HG02870 (cell line): Measurements from ENCODE around the gene ROR2.
"Not testable (repeated sequence)": the region's sequence is repeated elsewhere in the genome, so short reads cannot be mapped to it uniquely, and the experiment has no call there.

Experiments
- ATAC-seq: cut with Tn5 transposase; IDR thresholded peaks from one replicate; pipeline ENCODE4 v1.9.1; 2021; ENCODE audit warnings: mild to moderate bottlenecking, moderate library complexity; ENCODE audit not compliant: unreplicated experiment

ROR2 gene

DNA sequence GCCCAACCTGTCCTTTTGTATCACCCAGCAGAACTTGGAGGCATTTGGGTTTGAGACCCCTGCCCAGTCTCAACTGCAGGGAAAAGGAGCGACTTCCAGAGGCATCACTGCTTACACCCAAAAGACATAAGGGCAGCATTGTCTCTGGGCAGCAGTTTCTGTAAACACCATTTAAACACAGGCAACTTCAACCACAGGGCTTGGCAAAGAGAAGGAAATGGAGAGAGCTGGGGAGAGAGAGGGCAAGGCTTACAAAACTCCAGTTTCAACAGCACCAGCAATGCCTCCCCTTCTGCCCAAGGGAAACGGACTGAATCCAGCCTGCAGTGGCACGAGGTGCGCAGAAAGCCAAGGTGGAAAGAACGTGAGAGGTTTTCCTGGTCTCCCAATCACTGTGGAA, 147.6 kb downstream of the ROR2 start:
- ATAC-seq: no peak

DNA sequence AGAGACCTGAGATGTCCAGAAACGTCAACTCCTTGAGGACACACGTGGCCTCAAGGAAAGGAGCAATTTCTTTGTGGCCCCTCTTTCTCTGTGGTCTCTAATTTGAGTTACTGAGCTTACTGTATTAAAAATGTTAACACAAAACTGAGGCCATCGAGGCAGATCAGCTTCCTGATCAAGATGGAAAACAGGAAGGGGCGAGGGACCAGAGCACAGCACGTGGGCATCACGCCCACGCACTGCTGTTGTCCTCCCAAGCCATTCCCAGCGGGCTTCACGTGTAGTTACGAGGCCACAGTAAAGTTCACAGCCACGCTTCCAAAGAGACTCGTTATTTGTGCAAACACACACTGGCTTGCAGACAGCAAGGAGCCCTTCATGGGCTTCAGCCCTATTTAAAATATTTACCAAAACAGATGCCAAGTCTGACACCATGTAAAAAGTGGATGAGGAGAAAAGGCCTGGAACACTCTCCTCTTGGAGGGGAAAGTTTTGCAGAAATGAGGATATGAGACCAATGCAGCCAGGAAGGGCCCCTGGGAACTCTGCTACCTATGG, 149.5 kb downstream of the ROR2 start:
- ATAC-seq: no peak

DNA sequence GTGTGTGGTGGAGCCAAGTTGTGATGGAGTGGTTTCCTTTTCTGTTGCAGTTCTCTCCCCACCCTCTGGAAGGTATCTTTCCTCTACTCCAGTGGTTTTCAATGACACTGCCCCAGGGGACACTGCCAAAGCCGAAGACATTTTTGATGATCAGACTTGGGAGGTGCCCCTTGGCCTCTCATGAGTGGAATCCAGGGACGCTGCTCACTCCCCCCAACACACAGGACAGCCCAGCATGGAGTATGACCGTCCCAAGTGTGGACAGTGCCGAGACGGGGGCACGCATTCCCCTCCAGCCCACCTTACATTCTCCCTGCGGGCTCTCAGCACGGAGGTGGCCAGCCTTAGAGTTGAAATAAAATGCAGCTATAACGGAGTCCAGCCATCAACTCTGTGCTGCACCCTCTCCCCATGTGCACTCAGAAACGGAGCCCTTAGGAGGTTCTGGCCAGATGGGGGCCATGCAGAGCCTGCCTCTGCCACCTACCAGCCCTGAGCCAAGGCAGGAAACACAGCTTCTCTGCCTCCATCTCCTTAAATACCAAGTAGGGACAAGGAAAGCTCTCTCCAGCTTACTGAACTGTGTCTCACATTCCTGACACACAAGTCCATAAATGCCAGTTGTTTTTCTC, 150.8 kb downstream of the ROR2 start:
- ATAC-seq: no peak

DNA sequence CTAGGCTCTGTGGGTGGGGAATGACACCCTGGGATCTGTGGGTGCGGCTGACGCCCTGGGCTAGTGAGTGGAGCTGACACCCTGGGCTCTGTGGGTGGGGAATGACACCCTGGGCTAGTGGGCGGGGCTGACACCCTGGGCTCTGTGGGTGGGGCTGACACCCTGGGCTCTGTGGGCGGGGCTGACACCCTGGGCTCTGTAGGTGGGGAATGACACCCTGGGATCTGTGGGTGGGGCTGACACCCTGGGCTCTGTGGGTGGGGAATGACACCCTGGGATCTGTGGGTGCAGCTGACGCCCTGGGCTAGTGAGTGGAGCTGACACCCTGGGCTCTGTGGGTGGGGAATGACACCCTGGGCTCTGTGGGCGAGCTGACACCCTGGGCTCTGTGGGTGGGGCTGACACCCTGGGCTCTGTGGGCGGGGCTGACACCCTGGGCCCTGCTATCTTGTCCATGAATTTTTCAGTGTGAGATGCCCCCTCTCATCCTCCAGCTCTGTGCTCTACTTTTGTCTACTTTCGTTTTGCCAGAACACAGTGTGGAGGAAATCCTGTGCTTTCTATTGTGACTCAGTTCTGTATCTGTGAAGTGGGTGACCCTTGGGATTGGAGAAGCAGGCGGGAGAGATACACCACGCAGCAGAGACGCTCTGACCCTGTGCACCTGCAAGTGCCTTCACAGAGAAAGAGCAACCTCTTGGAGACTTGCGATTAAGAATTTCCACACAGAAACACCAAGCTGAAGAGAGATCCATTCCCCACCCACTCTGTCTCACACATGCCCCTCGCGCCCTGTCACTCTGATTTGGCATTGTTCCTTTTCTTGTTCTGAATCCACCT, 151.5 kb downstream of the ROR2 start:
- ATAC-seq: not testable (repeated sequence)

GRCh38 chr9:91797517-91797916, 152.5 kb downstream of the ROR2 start:
- ATAC-seq: not testable (repeated sequence)

- ATAC-seq: not testable (repeated sequence)
Observed at GRCh38 chr9:91796516-91796915, 153.5 kb downstream of the ROR2 start.

DNA sequence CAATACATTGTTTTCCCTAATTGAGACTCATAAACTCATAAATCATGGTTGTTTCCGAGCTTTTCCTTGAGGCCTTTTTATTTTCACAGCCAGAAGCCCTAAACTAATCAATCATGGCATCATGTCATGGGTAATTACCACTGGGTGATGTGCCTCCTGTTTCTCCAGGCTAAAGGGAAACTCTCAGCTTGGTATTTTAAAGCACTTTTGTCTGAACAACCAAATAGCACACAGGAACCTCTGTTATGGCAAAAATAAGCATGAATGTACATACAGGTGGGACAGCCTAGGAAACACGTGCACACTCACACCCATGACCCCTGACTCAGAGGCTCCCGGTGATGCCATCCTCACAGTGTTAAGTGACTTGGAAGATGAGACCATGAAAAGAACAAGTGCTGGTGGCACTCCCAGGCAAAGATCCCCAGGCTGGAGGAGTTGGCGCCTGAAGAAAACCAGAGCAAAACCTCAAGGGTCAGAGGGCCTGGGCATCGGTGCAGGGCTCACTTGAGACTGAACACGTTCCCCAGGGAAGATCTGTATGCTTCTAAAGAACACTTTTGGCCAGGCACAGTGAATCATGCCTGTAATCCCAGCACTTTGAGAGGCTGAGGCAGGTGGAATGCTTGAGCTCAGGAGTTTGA, 154.3 kb downstream of the ROR2 start:
- no peak for ATAC-seq

DNA sequence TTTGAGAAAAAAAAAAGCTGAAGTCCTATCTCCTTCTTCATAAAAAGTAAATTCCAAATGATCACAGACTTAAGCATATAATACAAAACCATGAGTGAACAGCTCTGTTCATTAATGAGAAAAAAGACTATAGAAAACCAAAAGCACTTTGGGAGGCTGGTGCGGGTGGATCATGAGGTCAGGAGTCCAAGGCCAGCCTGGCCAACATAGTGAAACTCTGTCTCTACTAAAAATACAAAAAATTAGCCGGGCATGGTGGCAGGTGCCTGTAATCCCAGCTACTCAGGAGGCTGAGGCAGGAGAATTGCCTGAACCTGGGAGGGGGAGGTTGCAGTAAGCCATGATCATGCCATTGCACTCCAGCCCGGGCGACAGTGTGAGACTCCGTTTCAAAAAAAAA, 156.7 kb downstream of the ROR2 start:
- not testable (repeated sequence) for ATAC-seq

DNA sequence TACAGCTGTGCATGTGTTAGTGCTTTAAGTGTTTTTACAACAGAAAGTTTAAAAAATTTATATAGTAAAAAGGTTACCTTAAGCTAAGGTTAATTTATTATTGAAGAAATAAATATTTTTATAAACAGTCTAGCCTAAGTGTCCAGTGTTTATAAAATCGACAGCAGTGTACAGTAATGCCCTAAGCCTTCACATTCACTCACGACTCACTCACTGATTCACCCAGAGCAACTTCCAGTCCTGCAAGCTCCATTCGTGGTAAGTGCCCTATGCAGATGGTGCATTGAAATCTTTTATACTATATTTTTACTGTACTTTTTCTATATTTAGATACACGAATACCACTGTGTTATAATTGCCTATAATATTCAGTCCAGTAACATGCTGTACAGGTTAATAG, 159.1 kb downstream of the ROR2 start:
- no peak for ATAC-seq

DNA sequence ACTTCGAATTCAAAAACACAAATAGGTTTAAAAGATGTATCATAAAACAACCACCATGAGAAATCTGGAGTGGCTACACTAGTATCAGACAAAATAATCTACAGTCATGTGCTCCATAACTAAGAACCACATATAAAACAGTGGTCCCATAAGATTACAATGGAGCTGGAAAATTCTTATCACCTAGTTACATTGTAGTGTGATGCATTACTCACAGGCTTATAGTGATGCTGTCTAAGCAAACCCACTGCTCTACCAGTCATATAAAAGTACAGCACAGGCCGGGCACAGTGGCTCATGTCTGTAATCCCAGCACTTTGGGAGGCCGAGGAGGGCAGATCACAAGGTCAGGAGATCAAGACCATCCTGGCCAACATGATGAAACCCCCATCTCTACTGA, 160.1 kb downstream of the ROR2 start:
- no peak for ATAC-seq

- ATAC-seq: no peak
Observed at GRCh38 chr9:91787931-91788330, 162.1 kb downstream of the ROR2 start.

DNA sequence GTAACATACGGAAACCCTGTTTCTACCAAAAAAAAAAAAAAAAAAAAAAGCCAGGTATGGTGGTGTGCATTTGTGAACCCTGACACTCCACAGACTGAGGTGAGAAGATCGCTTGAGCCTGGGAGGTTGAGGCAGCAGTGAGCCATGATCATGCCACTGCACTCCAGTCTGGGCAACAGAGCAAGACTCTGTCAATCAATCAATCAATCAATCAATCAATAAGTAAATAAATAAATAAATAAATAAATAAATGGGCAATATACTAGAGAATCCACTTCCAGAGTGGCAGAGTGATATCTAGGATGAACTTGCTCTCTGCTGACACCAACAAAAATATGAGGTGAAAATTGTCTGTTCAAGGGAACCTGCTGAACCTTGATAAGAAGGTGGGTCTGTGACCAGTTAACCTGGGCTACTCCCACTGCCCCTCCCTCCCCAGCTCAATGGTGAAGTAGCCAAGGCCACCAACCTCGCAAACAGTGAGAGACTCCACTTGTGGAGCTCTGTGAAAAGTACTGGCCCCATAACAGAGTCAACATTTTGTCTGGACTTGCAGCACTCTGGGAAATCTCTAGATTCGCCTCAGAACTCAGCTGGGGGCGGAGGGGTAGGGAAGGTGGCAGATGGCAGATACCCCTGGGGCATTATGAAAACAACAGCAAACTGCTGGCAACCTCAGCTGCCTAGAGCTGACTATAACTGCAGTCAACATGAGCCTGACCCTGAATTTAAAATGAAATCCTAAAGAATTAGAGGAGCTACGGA, 163.7 kb downstream of the ROR2 start:
- ATAC-seq: no peak

DNA sequence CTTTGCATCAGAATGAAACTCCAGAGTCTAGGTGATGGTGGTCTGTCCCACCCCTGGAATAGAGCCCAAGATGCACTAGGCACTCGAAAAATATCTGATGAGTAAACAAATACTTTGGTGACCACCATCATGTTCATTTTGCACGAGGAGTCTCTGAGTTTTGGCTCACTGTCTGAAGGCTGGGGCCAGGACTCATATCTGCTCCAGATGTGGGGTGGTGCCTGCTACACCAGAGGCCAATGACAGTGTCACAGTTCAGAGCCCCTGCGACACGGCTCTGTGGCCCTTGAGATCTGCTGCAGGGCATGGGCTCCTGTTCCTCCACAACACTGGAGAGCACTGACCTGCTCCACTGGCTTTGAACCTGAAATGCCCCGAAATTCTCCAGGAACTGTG, 164.6 kb downstream of the ROR2 start:
- no peak for ATAC-seq

DNA sequence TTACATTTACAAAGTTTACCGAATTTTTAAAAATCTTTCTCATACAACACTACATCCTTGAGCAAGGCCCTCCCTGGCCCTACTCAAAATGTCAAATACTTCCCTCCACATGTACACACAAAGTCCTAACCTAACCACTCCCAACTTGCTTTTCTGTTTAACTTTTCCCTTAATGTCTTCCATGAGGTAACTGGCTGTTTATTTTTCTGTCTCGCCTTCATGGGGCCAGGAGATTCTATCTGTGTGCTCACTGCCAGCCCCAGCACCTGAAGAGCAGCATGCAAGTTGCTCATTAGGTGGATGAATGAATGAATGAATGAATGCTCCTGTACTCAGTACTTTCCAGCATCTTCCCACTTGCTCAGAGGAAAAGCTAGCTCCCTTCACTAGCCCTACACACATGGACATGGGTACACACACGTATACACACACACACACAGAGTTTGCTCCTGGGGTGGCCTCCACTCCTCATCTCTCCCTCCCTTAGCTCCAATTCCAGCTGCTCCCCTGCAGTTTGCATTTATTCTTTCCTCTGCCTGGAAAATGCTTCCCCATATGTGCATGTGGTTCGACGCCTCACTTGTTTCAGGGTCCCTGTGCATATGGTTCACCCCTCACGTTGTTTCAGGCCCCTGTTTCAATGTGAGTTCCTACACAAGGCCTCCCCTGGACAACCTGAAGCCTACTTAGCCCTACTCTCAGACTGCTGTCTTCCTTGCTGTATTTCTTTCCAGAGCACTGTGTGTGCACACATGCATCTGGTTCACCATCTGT, 165.2 kb downstream of the ROR2 start:
- no peak for ATAC-seq

- no peak for ATAC-seq
Observed at GRCh38 chr9:91783876-91784672, 166.0 kb downstream of the ROR2 start.

GRCh38 chr9:91783411-91783810, 166.6 kb downstream of the ROR2 start:
- ATAC-seq: no peak

DNA sequence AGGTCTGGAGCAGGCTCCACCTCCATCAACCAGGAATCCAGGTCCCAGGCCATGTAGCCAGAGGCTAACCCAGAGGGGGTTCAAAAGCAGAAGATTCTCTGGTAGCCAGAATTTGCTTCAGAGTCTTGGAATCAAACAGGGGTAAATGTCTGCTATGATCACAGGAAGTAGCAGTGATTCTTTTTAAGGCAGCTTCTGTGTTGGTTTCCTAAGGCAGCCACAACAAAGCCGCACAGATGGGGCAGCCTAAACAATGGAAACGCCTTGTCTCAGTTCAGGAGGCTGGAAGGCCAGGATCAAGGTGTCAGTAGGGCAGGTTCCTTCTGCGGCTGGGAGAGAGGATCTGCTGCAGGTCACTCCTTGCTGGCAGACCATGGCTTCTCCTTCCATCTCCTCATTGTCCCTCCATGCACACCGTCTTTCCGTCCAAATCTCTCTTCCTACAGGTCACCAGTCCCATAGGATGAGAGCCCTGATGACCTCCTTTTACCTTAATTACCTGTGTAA, 167.3 kb downstream of the ROR2 start:
- no peak for ATAC-seq

- no peak for ATAC-seq
Observed at GRCh38 chr9:91781906-91782305, 168.1 kb downstream of the ROR2 start.

GRCh38 chr9:91781116-91781515, 168.9 kb downstream of the ROR2 start:
- no peak for ATAC-seq
